K562 (cell line): ENCODE measurements around the gene GP1BB. TPM values are rescaled to one million over a fixed set of nuclear protein-coding genes. Genes with fewer than 3 reads are reported as not detected.

Source experiments
- ATAC-seq: fragments of 200-7000 bp; cut with Tn5 transposase; 3 replicates; pipeline ENCODE4 v1.9.1; 2020; ENCODE audit warnings: moderate library complexity
- BruUV-seq: library from RNA; stranded (reverse); fragments of 400-500 nt; replicated peaks from 2 replicates; lab custom pipeline; 2021; lab: Mats Ljungman, UMichigan
- CTCF ChIA-PET: fragments of 300-600 bp; formaldehyde crosslinking; extraction: SDS; loops from one replicate; lab custom pipeline; 2021; ENCODE audit warnings: low intra/inter-chr PET ratio; lab: Yijun Ruan, JAX
- POLR2A ChIA-PET: fragments of 300-600, 350-650 bp; sonication (Branson Sonifier 250); formaldehyde crosslinking; extraction: SDS; loops from one replicate; lab custom pipeline; 2021; ENCODE audit warnings: antibody characterized with exemption, inconsistent platforms; lab: Yijun Ruan, JAX
- DNase-seq, 4 experiments: peaks; one replicate each; pipeline versions ENCODE4 v3.0.0 to v3.0.0-alpha.2; 2011 to 2018; ENCODE audit warnings: low spot score in 3 of 4, mixed read lengths in 3 of 4; ENCODE audit errors: extremely low read depth in 1 of 4
- FAIRE-seq: peaks from 2 replicates; lab custom pipeline; 2011; peaks lifted over from hg19 to GRCh38; lab: Jason Lieb, UNC
- H2AFZ ChIP-seq: 2 replicates; pipeline ENCODE4 v1.6.0; 2011; ENCODE audit warnings: low read depth, low read length, control low read depth, inconsistent platforms
- H3K27ac ChIP-seq: fragments of 200-600 bp; 3 replicates; pipeline ENCODE4 v1.8.0; 2011; ENCODE audit warnings: low read depth, mild to moderate bottlenecking, control low read depth, inconsistent platforms, low read length, moderate library complexity, mixed read lengths; ENCODE audit errors: extremely low read depth
- H3K27me3 ChIP-seq, 2 experiments: fragments of 300-600 bp in 1 of 2; 2 replicates in 1 of 2; 3 replicates in 1 of 2; pipeline versions ENCODE4 v1.6.0 to v1.8.0; 2011; ENCODE audit warnings: inconsistent platforms in 2 of 2, low read length in 2 of 2, mild to moderate bottlenecking in 1 of 2, mixed read lengths in 1 of 2, moderate library complexity in 1 of 2; ENCODE audit not compliant: control insufficient read depth in 2 of 2, insufficient read depth in 2 of 2
- H3K36me3 ChIP-seq: fragments of 300-600 bp; 3 replicates; pipeline ENCODE4 v1.8.0; 2011; ENCODE audit warnings: mild to moderate bottlenecking, low read length, inconsistent platforms; ENCODE audit not compliant: control insufficient read depth, insufficient read depth
- H3K4me1 ChIP-seq, 2 experiments: fragments of 200-600 bp in 1 of 2; replicated peaks in 1 of 2; 2 replicates in 1 of 2; 3 replicates in 1 of 2; pipeline versions ENCODE4 v1.5.1 to v1.8.0; 2011; ENCODE audit warnings: inconsistent platforms in 2 of 2, low read length in 2 of 2, mild to moderate bottlenecking in 1 of 2, mixed read lengths in 1 of 2, moderate library complexity in 1 of 2; ENCODE audit not compliant: control insufficient read depth in 2 of 2, insufficient read depth in 2 of 2
- H3K4me2 ChIP-seq: 2 replicates; pipeline ENCODE4 v1.6.1; 2011; ENCODE audit warnings: low read length, control low read depth, inconsistent platforms, mixed read lengths; ENCODE audit not compliant: insufficient read depth
- H3K4me3 ChIP-seq: fragments of 200-600 bp; sonication (generic), shearing (Covaris generic); 2 replicates; pipeline ENCODE4 v1.5.1; 2016; ENCODE audit warnings: control low read depth, inconsistent platforms
- H3K79me2 ChIP-seq: fragments of 200-600 bp; 3 replicates; pipeline ENCODE4 v1.8.0; 2011; ENCODE audit warnings: low read length, inconsistent platforms; ENCODE audit not compliant: control insufficient read depth, insufficient read depth
- H3K9ac ChIP-seq, 2 experiments: 2 replicates each; pipeline versions ENCODE4 v1.6.0 to v1.6.1; 2011; ENCODE audit warnings: low read depth in 2 of 2, low read length in 2 of 2, control low read depth in 1 of 2, inconsistent platforms in 1 of 2, mild to moderate bottlenecking in 1 of 2, mixed read lengths in 1 of 2; ENCODE audit not compliant: insufficient read depth in 1 of 2
- H3K9me1 ChIP-seq: one replicate; pipeline ENCODE4 v1.6.0; 2011; ENCODE audit warnings: inconsistent platforms, mild to moderate bottlenecking, low read length, moderate library complexity; ENCODE audit not compliant: control insufficient read depth, insufficient read depth
- H3K9me3 ChIP-seq: replicated peaks from 2 replicates; pipeline ENCODE4 v1.5.1; 2011; ENCODE audit warnings: low read depth, low read length, inconsistent platforms; ENCODE audit not compliant: control insufficient read depth, insufficient read depth
- H4K20me1 ChIP-seq: replicated peaks from 2 replicates; pipeline ENCODE4 v1.6.1; 2011; ENCODE audit warnings: low read length, inconsistent platforms, mixed read lengths; ENCODE audit not compliant: control insufficient read depth, insufficient read depth
- BCOR ChIP-seq: fragments of 450-650 bp; IDR thresholded peaks from 2 replicates; pipeline ENCODE4 v1.6.1; 2016
- FOSL1 ChIP-seq: fragments of 200-800 bp; sonication (Bioruptor generic); conservative IDR thresholded peaks from 2 replicates; pipeline ENCODE4 v1.6.1; 2016; ENCODE audit warnings: missing genetic modification characterization, missing compliant biosample characterization
- FOXK2 ChIP-seq, 2 experiments: fragments of 450-650 bp; IDR thresholded peaks in 1 of 2; conservative IDR thresholded peaks in 1 of 2; 2 replicates each; pipeline ENCODE4 v1.6.1; 2016; ENCODE audit warnings: low read depth in 2 of 2, mild to moderate bottlenecking in 1 of 2
- KDM2B ChIP-seq: fragments of 250-450 bp; sonication (Bioruptor Pico); IDR thresholded peaks from 2 replicates; pipeline ENCODE4 v1.8.0; 2021; ENCODE audit warnings: mild to moderate bottlenecking, moderate library complexity
- LCOR ChIP-seq: sonication (generic); formaldehyde crosslinking; IDR thresholded peaks from 2 replicates; pipeline ENCODE4 v1.8.0; 2022; ENCODE audit warnings: mild to moderate bottlenecking, missing genetic modification reagents
- POLR3A ChIP-seq: IDR thresholded peaks from 2 replicates; pipeline ENCODE4 v1.6.1; 2011; ENCODE audit warnings: borderline replicate concordance, mild to moderate bottlenecking, moderate library complexity; ENCODE audit not compliant: insufficient read length, insufficient read depth; ENCODE audit errors: extremely low read depth
- POLR3G ChIP-seq: IDR thresholded peaks from 2 replicates; pipeline ENCODE4 v1.6.1; 2011; ENCODE audit not compliant: insufficient read length, insufficient replicate concordance; ENCODE audit errors: extremely low read depth
- PTBP1 ChIP-seq: fragments of 200-400 bp; formaldehyde crosslinking; IDR thresholded peaks from 2 replicates; pipeline ENCODE4 v1.6.1; 2017; ENCODE audit warnings: low read depth, low read length
- RBM14 ChIP-seq: fragments of 200-400 bp; formaldehyde crosslinking; IDR thresholded peaks from 2 replicates; pipeline ENCODE4 v1.6.1; 2018; ENCODE audit warnings: low read depth, mild to moderate bottlenecking, low read length, moderate library complexity, borderline replicate concordance; ENCODE audit not compliant: insufficient read depth
- SMC3 ChIP-seq: conservative IDR thresholded peaks from 2 replicates; pipeline ENCODE4 v1.6.1; 2011; ENCODE audit warnings: low read depth, low read length, improper control_type of control experiment; ENCODE audit not compliant: insufficient read depth
- SRF ChIP-seq, 2 experiments: fragments of 250-450, 450-650 bp in 1 of 2; sonication (Bioruptor Pico) in 1 of 2; sonication (generic) in 1 of 2; formaldehyde crosslinking; IDR thresholded peaks; 2 replicates each; pipeline versions ENCODE4 v1.5.0 to v1.5.1; 2020 to 2022; ENCODE audit warnings: mild to moderate bottlenecking in 1 of 2, missing genetic modification reagents in 1 of 2
- TRIM28 ChIP-seq: fragments of 450-650 bp; IDR thresholded peaks from 2 replicates; pipeline ENCODE4 v1.6.1; 2017
- ZNF518B ChIP-seq: fragments of 250-450 bp; sonication (Bioruptor Pico); IDR thresholded peaks from 2 replicates; pipeline ENCODE4 v1.5.0; 2021; ENCODE audit warnings: mild to moderate bottlenecking, moderate library complexity
- ZNF586 ChIP-seq: fragments of 450-650 bp; formaldehyde crosslinking; conservative IDR thresholded peaks from 2 replicates; pipeline ENCODE4 v1.4.0; 2020; ENCODE audit warnings: mild to moderate bottlenecking, moderate library complexity
- WGBS: fragments of 100-300 bp; shearing (Covaris generic); methylation state at CpG from one replicate; pipeline ENCODE4 v1.1.6; 2016; ENCODE audit warnings: low coverage, mixed read lengths; ENCODE audit not compliant: insufficient coverage; ENCODE audit errors: missing lambda C conversion rate; 5-methylcytosine and 5-hydroxymethylcytosine counted together
- in situ Hi-C: fragments of 300-500 bp; cut with MboI; formaldehyde crosslinking; loops from 4 replicates; pipeline ENCODE4 v1.15.0; 2018; ENCODE audit warnings: inconsistent platforms, mixed read lengths
- intact Hi-C: fragments of 100-400 bp; cut with micrococcal nuclease; formaldehyde crosslinking; loops from 2 replicates; pipeline ENCODE4 v1.14.2; 2022
- polyA plus RNA-seq, 8 experiments: library from polyadenylated mRNA; depleted of rRNA in 4 of 8; stranded (reverse) in 5 of 8; unstranded in 3 of 8; fragments of >200 nt; fragmentation: Nextera tagmentation in 2 of 8; fragmentation: Illumina TruSeq in 1 of 8; extraction: Ambion mirVana in 2 of 8; extraction: Trizol in 1 of 8; gene quantifications; 2 replicates each; pipeline versions ENCODE4 v1.2.1 to v1.2.3, GENCODE V29; 2011 to 2014; ENCODE audit warnings: inconsistent platforms in 1 of 8, missing spikeins in 1 of 8
- total RNA-seq, 7 experiments: library from RNA; depleted of rRNA in 6 of 7; stranded (reverse); fragments of >200 nt in 6 of 7; fragmentation: Illumina TruSeq in 2 of 7; extraction: Trizol in 2 of 7; gene quantifications; 2 replicates each; pipeline versions ENCODE4 v1.2.1 to v1.2.3, GENCODE V29; 2011 to 2021; ENCODE audit warnings: low replicate concordance in 1 of 7
- TF ChIP-seq, protein P1 (sequence below): fragments of 450-650 bp; IDR thresholded peaks from 2 replicates; pipeline ENCODE4 v1.7.0; 2016; ENCODE audit warnings: borderline replicate concordance

GP1BB gene
- total and polyA plus RNA-seq, 9 of the 15 experiments (the other 6 are each of a cell fraction or from before 2014, with no cell fraction given): 0.69 to 162 (median 2.8) TPM

GRCh38 chr22:19745155-19746101 is 22.1 kb downstream of the GP1BB start:
- DNase-seq (peak in 1 of 4 experiments; percentile 56), ATAC-seq (peak; percentile 17), FAIRE-seq (no peak)
- H3K4me1 ChIP-seq: peaks cover 5 to 68% of the 10 kb centered on the region in 2 experiments
- ChIA-PET POLR2A (interaction anchor here (0.5 to 3.7 kb wide), 22 partner anchors 10 to 601 kb away, joined by 3 to 20 read pairs (median 4); partner anchors contain the start of genes ESS2, GP1BB and TBX1), CTCF (interaction anchor here (0.9 kb wide), 1 partner anchor 165 kb away, joined by 3 read pairs; no protein-coding TSS in a partner anchor)
- in situ Hi-C loops (no loop called here), intact Hi-C loops (no loop called here)
- H3K4me2 ChIP-seq: no peak overlapping the region
- H3K9ac ChIP-seq: peak overlapping the region in 1 of 2 experiments; percentile 43; a peak in 2 of 4 replicates
- peaks cover 20 to 61% of the 10 kb centered on the region in 2 experiments; a peak in 4 of 5 replicates for H3K27me3 ChIP-seq
- no peaks in the 10 kb centered on the region for H3K9me1 ChIP-seq
- no TSS peak for BruUV-seq
- no peaks in the 10 kb centered on the region for H3K9me3 ChIP-seq
- 16% methylated on average over 24 of the region's 24 CpGs for WGBS
- no peak overlapping the region for H3K4me3 ChIP-seq
- peaks cover 51% of the 10 kb centered on the region for H4K20me1 ChIP-seq
- H3K79me2 ChIP-seq: no peaks in the 10 kb centered on the region
- no peaks in the 10 kb centered on the region for H3K36me3 ChIP-seq
- H2AFZ ChIP-seq: peak overlapping the region; percentile 15; the same call in 1 of the 2 replicates
- H3K27ac ChIP-seq: no peak overlapping the region
- TF ChIP-seq SMC3 (no peak), KDM2B (no peak), LCOR (CRISPR knock-in tag) (no peak), TRIM28 (no peak), BCOR (no peak), SRF (CRISPR knock-in tag; IDR thresholded peaks at IDR 0.05) (no peak), PTBP1 (no peak), ZNF586 (CRISPR knock-in tag) (no peak), FOSL1 (tag) (no peak), FOXK2 (conservative IDR thresholded peaks at IDR 0.05 in 1 of 2, IDR thresholded peaks at IDR 0.05 in 1 of 2; ENCODE audit: low read depth in 2 of 2) (no peak), RBM14 (0 out of 2 replicates have a peak, but pooled peaks have one; percentile 25), POLR3A (no peak), POLR3G (no peak), ZNF518B (CRISPR knock-in tag) (no peak)
- TF ChIP-seq, protein P1, sequence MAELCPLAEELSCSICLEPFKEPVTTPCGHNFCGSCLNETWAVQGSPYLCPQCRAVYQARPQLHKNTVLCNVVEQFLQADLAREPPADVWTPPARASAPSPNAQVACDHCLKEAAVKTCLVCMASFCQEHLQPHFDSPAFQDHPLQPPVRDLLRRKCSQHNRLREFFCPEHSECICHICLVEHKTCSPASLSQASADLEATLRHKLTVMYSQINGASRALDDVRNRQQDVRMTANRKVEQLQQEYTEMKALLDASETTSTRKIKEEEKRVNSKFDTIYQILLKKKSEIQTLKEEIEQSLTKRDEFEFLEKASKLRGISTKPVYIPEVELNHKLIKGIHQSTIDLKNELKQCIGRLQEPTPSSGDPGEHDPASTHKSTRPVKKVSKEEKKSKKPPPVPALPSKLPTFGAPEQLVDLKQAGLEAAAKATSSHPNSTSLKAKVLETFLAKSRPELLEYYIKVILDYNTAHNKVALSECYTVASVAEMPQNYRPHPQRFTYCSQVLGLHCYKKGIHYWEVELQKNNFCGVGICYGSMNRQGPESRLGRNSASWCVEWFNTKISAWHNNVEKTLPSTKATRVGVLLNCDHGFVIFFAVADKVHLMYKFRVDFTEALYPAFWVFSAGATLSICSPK: no peak
